Measurements from ENCODE around the gene CRACR2A. TPM values are rescaled to one million over a fixed set of nuclear protein-coding genes. Genes with fewer than 3 reads are reported as not detected.

The CRACR2A gene
- total RNA-seq: 4.3 and 4.5 TPM in 2 replicates

GRCh38 chr12:3752741-3753486 is at the start of gene CRACR2A:
Gene CRACR2A (minus strand): TSS chr12:3753109. CDS start chr12:3696999, 56,110 bp downstream.

Other genes with a start within 250 kb of the CRACR2A start
- gene PARP11, start 120.3 kb upstream of the CRACR2A start, total RNA-seq: 3.3 and 6.4 TPM in 2 replicates

Measured in bronchus fibroblast of lung (primary cell).